Measurements from ENCODE around the gene TIGD3. TPM values are rescaled to one million over a fixed set of nuclear protein-coding genes. Genes with fewer than 3 reads are reported as not detected.

TIGD3 gene
- total and polyA plus RNA-seq, 2 of the 13 experiments (the other 11 are each of a cell fraction or from before 2014, with no cell fraction given): 0.49 to 4.9 TPM

DNA sequence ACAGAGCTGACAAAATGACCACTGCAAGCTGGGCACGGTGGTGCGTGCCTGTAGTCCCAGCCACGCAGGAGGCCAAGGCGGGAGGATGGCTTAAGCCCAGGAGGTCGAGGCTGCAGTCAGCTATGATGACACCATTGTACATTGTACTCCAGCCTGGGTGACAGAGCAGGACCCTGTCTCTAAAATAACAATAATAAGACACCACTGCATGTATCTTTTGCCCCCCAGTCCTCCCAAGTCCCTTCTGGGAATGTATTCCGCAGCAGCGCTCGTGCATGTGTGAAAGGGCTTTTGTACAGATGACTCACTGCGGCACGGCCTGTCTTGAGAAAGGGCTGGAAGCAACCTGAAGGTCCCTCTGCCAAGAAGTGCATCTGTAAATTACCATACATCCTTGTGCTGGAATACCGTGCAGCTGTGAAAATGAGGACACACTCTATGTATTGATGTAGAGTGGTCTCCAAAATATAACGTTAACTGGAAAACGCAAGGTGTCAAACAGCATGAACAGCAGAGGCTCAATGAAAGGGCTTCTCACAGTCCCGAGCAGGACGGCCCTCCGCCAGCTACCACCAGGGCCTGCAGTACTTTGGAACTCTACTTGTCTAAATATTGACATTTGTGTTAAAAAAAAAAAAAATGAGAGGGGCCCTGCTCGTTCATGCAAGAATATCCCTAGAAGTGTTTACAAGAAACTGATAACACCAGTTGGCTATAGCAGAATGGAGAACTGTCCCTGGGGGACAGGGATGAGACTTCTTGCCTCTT is 48.9 kb upstream of the TIGD3 start (continued):
- TF ChIP-seq, protein P1, sequence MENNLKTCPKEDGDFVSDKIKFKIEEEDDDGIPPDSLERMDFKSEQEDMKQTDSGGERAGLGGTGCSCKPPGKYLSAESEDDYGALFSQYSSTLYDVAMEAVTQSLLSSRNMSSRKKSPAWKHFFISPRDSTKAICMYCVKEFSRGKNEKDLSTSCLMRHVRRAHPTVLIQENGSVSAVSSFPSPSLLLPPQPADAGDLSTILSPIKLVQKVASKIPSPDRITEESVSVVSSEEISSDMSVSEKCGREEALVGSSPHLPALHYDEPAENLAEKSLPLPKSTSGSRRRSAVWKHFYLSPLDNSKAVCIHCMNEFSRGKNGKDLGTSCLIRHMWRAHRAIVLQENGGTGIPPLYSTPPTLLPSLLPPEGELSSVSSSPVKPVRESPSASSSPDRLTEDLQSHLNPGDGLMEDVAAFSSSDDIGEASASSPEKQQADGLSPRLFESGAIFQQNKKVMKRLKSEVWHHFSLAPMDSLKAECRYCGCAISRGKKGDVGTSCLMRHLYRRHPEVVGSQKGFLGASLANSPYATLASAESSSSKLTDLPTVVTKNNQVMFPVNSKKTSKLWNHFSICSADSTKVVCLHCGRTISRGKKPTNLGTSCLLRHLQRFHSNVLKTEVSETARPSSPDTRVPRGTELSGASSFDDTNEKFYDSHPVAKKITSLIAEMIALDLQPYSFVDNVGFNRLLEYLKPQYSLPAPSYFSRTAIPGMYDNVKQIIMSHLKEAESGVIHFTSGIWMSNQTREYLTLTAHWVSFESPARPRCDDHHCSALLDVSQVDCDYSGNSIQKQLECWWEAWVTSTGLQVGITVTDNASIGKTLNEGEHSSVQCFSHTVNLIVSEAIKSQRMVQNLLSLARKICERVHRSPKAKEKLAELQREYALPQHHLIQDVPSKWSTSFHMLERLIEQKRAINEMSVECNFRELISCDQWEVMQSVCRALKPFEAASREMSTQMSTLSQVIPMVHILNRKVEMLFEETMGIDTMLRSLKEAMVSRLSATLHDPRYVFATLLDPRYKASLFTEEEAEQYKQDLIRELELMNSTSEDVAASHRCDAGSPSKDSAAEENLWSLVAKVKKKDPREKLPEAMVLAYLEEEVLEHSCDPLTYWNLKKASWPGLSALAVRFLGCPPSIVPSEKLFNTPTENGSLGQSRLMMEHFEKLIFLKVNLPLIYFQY (CRISPR knock-in tag; IDR thresholded peaks at IDR 0.05; ENCODE audit: borderline replicate concordance): peak; percentile 59; the same call in 1 of the 2 replicates
- TF ChIP-seq ZBTB34 (CRISPR knock-in tag; IDR thresholded peaks at IDR 0.05) (0 out of 2 replicates have a peak, but pooled peaks have one; percentile 43), RBAK (CRISPR knock-in tag; IDR thresholded peaks at IDR 0.05) (no peak), ATM (IDR thresholded peaks at IDR 0.05; ENCODE audit: borderline replicate concordance) (no peak), XBP1 (CRISPR knock-in tag; IDR thresholded peaks at IDR 0.05) (no peak), ZNF660 (CRISPR knock-in tag; IDR thresholded peaks at IDR 0.05; ENCODE audit: borderline replicate concordance, low read depth) (no peak), ZNF431 (CRISPR knock-in tag; IDR thresholded peaks at IDR 0.05; ENCODE audit: borderline replicate concordance, low read depth) (no peak; the same call in 1 of the 2 replicates), STAT5B (CRISPR knock-in tag; IDR thresholded peaks at IDR 0.05) (no peak), SIX1 (CRISPR knock-in tag; IDR thresholded peaks at IDR 0.05; ENCODE audit: borderline replicate concordance) (peak; percentile 82; the same call in 1 of the 2 replicates), SYNCRIP (IDR thresholded peaks at IDR 0.05; ENCODE audit: insufficient read depth, low read depth, low read length) (no peak), ZNF10 (CRISPR knock-in tag; IDR thresholded peaks at IDR 0.05; ENCODE audit: borderline replicate concordance, low read depth) (no peak), AFF4 (CRISPR knock-in tag; IDR thresholded peaks at IDR 0.05) (no peak), ZBTB46 (CRISPR knock-in tag; IDR thresholded peaks at IDR 0.05; ENCODE audit: borderline replicate concordance) (no peak), HMG20A (CRISPR knock-in tag; IDR thresholded peaks at IDR 0.05; ENCODE audit: borderline replicate concordance) (peak; percentile 59; the same call in 1 of the 2 replicates), TARDBP (CRISPR knock-in tag; IDR thresholded peaks at IDR 0.05) (peak; percentile 86), ZFY (CRISPR knock-in tag; IDR thresholded peaks at IDR 0.05) (peak; percentile 77), RXRA (CRISPR knock-in tag; IDR thresholded peaks at IDR 0.05) (no peak; the same call in 1 of the 2 replicates), ZNF546 (CRISPR knock-in tag; conservative IDR thresholded peaks at IDR 0.05) (no peak; the same call in 1 of the 2 replicates)
